ENCODE data around the gene ADM.

Gene ADM

DNA sequence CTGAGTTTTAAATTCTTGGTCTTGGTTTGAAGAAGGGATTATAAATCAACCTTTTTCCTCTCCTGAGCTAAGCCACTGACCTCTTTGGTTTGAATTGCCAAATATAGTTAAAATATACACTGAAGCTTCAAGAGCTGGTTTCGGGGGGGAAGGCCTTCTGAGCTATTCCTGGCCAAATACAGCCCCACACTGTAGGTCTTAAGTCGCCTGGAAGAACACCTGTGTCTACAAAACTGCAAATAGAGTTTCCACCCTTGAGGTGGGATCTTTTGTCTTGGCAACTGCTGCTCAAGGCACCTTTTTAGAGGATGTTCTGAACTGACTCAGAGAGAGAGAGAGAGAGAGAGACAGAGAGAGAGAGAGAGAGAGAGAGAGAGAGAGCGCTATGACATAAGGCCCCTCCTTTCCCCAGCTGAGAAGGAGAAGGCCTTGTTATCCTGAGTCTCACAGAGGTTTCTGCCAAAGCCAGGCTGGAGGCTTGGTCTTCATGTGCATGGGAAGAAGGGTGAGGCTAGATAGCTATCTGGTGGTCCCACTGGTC lies 5.5 kb downstream of the ADM start:
- no peak for DNase-seq

DNA sequence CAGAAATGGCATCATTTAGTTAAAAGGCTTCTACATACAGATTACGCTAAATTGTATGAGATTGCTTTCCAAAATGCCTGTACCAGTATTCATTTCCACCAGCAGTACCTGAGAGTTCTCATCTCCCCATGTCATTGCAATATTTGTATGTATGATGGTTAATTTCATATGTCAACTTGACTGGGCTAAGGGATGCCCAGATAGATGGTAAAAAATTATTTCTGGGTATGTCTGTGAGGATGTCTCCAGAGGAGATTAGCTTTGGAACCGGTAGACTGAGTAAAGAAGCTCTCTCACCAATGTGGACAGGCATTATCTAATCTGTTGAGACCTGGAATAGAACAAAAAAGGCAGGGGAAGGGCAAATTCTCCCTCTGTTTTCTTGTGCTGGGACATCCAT lies 6.9 kb downstream of the ADM start:
- DNase-seq: no peak

- no peak for DNase-seq
These were observed 9.6 kb downstream of the ADM start for GRCh38 chr11:10314199-10315072.

DNA sequence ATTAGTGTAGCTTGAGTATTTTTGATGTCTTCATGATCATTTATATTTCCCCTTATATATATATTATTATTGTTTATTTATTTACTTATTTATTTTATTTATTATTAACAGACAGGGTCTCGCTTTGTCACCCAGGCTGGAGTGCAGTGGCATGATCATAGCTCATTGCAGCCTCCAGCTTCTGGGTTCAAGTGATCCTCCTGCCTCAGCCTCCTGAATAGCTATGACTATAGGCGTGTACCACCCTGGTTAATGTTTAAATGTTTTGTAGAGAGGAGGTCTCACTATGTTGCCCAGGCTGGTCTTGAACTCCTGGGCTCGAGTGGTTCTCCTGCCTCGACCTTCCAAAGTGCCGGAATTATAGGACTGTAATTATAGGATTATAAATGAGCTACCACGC lies 10.2 kb downstream of the ADM start:
- DNase-seq: no peak

DNA sequence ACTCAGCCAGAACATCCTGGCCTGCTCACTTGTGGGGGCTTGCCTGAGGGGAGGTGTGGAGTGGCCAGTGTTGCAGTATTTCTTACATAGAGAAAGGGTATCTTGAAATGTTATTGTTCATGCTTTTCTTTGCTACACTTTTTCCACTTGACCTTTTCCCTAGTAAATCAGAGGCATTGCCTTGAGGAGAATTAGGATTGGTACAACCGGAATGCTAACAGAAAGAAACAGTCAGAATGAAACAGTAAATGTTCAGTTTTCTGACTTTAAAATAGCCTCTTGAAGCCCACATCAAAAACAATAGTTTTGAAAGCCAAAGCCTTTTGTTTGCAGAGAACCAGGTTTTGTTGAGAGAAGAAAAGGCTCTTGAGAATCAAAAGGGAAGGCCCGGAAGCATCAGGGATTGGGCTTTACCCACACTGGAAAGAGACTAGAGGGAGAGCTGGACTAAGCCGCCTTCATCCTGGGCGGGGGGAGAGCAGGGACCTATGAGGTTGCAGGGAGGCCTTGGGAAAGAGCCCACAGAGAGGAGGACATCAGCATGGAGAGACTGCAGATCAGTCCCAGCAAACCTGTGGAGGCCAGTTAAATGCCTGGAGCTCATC lies 12.4 kb downstream of the ADM start:
- no peak for DNase-seq

DNA sequence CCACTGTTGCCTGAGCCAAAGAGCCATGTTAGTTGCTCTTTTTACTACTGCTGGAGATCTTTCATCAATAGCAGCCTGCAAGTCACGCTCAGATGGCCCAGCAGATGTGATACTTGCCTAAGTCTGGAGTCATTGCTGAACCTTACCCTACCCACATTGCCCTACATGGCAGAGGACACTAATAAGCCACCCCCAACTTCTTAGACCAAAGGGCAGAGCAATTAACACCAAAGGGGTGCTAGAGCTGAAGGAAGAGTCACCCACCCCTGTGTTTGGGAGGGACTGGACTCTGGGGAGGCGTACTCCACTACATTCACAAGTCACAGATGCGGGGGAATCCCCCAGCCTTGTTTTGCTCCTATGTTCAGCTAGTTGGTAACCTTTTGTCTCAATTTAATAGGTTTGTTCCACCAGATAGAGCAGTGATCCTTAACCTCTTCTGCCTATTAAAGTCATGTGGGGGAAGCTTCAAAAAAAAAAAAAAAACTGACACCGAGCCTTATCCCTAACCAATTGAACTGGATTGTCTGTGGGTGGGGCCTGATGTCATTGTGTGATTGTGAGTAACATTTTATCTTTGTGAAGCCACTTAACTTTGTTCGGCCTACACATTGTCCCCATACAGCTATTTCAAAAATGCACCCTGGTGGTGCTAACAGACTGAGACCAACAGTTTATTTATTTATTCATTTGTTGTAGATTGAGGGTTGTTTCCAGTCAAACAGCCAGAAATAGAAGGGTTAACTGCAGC lies 13.1 kb downstream of the ADM start:
- no peak for DNase-seq

- no peak for DNase-seq
These were observed 13.6 kb downstream of the ADM start for GRCh38 chr11:10318527-10318802.

DNA sequence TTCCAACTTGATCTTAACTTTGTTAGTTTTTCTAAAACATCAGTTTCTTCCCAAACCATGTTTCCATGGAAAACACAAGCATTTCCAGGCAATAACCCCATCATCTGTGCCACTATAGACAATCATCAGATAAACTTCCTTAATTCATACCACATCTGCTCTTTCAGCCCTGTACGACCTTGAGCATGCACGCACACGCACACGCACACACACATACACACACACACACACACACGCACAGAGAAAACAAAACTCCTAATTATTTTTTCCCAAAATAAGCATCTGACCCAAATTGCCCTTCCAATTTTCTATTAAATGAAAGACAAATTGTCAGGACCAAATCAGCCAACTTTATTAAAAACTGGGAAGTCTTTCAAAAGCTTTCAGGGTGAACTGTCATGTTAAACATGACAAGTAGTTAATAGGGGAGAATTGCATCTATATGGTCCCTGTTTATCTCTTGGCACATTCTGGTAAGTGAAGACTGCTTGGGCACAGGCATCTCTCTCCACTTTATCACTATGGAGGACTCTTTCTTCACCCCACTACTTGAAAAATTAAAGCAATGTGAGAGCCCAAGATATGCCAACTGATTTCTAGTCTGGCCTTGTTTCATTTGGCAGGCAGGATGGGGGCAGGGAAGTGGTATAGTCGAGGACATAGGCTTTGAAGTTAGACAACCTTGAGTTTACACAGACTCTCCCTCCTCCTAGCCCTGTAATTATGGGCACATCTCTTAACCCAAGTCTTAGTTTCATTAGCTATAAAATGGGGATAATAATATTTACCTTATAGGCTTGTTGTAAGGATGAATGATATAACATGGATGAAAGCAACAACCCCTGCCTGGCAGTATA lies 15.1 kb downstream of the ADM start:
- DNase-seq: no peak

DNA sequence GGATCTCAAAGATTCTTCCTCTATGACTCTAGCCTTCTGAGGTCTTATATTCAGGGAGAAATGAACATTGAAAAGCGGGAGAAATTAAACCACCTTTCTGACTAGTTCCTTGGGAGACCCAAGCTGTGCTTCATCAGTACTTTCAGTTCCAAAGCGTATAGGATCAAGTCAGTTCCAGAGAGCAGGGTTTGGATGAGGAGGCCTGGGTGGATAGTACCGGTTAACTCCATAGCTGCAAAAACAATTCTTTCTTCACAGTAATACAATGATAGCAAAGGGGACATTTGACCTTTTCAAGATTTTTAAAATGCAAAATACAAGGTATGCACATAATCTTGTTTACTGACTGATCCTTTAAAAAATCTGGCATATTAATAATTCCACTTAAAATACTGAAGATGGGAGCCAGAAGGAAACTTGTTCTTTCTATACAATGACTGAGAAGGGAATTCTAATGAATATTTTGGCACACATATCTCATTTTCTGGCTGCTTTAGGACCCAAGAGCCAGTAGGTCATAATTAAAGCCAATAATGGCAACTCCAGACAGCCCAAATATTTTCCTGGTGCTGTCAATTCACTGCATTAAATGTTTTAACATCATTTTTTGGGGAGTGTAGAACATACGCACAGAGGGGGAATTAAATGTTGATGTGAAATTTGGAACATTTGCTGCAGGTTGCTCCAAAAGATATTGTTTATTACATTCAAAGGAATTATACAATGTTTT lies 16.0 kb downstream of the ADM start:
- DNase-seq: no peak

- no peak for DNase-seq
These were observed 17.5 kb downstream of the ADM start for GRCh38 chr11:10322401-10322800.

GRCh38 chr11:10322830-10323792 lies 18.2 kb downstream of the ADM start:
- DNase-seq: peak; percentile 30

- DNase-seq: no peak
These were observed 18.9 kb downstream of the ADM start for GRCh38 chr11:10323793-10324170.

DNA sequence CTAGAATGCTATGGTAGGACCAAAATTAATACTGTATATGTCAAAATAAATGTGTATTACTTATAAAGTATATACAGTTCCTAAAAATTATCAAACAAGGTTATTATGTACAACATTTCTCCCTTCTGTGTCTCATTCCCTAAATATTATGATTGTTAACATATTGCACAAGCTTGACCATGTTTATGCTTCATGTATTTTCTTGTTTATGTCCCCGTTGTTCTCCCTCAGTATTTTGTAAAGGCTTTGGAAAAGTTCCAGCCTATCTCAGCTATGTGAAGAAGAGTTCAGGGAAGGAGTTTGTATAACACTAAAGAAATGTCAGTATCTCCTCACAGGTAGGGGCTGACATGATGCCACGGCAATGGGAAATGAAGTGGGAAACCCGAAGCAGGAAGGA lies 19.6 kb downstream of the ADM start:
- DNase-seq: no peak

DNA sequence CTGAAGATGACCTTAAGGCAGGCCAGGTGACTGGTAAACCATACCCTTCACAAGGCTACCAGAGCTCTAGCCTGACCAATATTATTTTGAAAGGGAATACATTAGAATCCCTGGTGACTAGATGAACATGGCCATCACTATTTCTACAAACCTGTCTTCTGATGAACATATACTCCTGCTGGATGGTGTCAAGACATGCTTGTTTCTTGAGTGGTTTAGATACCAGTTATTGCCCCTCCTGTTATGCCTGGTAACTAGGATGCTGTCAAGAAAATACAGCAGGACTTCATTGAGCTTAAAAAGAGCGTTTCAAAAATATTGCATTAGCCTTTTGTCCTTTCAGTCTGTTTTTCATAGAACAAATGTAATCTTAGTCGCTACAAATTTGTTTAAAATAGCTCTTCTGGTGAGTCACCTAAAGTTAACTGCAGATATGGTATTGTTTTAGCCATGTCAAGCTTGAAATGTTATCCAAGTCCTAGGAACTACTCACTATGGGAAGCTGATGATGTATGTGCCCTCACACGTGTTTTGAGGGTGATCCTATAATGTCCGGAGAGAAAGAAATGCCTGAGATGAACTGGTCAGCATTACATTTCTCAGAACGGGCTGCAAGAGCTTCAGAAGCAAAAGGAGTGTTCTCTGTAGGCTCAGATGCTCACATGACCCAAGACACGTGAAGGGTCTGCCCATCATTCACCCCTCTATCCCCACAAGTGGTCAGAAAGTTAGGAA lies 20.6 kb downstream of the ADM start:
- DNase-seq: no peak

DNA sequence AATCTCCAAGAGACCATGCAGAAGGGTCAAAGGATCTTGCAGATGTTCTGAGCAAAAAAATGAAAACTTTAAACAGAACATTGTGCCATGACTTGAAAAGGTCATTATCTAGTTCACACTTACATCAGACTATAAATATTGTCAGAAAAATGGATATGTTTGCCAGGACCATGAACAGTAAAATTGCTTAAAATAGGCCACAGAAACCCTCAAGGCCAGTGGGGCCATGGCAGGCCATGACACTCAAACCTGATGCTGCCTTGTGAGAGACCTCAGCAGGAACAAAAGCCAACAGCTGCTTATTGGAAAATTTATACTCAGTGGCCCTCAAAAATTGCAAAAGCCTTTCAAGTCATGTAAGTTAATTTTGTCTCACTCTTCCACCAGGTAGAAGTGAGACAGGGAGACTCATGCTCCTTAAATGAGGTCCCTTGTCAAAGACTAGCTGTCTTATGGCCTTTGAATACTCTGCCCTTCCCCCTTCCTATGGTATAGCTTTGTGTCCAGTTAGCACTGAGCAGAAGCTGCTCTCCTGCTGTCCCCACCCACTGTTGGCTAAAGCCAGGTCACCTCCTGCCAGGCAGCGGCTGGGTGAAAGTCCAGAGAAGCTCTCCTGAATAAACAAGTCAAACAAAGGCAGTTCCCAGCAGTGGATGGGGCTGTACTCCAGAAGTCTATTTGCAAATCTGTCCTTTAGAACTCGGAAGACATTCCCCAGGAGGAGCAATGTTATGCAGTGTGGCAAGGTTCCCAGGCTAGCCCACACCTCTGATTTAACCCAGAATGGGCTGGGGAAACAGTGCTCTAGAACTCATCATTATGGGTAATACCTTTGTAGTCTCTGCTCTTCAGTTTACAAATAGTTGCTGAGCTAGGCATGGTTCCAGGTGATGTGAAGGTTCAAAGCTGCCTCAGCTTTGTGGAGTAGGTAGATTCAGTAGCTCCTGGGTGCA lies 21.4 kb downstream of the ADM start:
- no peak for DNase-seq

DNA sequence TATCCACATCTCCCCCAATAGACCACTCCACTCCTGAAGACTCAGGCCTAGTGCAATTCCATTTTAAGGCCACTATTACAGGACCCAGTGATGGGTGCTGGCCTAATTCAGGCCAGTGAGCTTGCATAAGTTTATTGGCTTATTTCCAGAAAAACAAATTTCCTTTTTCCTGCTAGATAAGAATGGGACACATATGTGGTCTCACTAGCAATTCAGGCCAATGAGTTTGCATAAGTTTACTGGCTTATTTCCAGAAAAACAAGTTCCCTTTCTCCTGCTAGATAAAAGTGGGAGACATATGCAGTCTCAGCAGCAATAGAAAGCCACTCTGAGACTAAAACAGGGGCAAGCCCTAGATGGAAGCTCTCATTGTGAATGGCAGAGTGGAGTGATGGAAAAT lies 22.4 kb downstream of the ADM start:
- DNase-seq: no peak

DNA sequence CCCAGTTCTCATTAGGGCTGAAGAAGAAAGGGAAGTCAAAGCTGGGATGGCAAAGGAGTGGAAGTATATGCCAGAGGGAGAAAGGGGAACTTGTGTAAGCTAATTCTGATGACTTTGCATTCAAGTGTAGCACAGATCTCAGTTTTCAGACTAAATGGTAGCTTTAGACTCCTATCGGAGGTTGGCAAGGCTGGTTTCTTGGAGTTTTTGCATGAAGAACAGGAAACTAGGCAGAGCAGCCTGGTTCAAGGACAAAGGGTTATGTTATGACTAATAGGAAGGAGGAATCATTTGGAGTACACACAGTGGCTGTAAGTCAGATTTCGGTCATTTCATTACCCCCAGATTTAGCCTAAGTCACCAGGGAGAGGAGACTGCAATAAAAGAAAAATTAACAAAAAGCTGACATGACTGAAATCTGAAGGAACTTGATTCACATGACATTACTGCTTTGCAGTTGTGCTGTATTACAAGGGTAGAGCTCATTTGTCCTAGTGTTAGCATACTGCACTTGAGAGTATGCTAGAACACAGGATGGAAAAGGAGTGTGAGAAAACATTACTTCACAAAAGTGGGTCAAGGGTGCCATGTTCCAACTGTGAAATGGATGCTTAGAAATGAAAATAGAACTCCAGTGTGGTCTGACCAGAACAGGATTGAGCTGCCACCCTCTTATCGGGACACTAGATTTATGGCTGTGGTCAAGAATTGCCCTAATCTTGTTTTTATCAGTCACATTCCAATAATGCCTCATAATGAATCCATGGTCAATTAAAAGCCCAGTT lies 23.6 kb downstream of the ADM start:
- DNase-seq: no peak

DNA sequence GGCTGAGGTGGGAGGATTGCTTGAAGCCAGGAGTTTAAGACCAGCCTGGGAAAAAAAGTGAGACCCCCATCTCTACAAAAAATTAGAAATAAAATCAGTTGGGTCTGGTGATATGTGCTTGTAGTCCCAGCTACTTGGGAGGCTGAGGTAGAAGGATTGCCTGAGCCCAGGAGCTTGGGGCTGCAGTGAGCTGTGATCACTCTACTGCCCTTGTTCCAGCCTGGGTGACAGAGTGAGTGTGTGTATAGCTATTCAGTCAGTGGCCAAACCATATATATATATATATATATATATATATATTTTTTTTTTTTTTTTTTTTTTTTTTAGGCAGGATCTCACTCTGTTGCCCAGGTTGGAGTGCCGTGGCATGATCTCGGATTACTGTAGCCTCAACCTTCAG lies 24.5 kb downstream of the ADM start:
- no peak for DNase-seq
